H1 (cell line): ENCODE data around the gene NCLN. TPM values are rescaled to one million over a fixed set of nuclear protein-coding genes. Genes with fewer than 3 reads are reported as not detected.
"Not testable (repeated sequence)": the region's sequence is repeated elsewhere in the genome, so short reads cannot be mapped to it uniquely, and the experiment has no call there.

ENCODE experiments used
- CTCF ChIA-PET: fragments of 300-600 bp; sonication (Branson Sonifier 250); formaldehyde crosslinking; loops from one replicate; lab custom pipeline; 2021; ENCODE audit not compliant: partially characterized antibody; lab: Charles Lee
- POLR2A ChIA-PET: fragments of 300-600 bp; sonication (Branson Sonifier 250); formaldehyde crosslinking; loops from one replicate; lab custom pipeline; 2021; ENCODE audit warnings: inconsistent platforms; ENCODE audit not compliant: partially characterized antibody; lab: Charles Lee
- DNase-seq, 2 experiments: peaks; one replicate each; pipeline versions ENCODE4 v3.0.0 to v3.0.0-alpha.2; 2010 to 2022; ENCODE audit warnings: low spot score in 2 of 2, low read depth in 1 of 2, mixed read lengths in 1 of 2
- FAIRE-seq: peaks from 2 replicates; lab custom pipeline; 2011; peaks lifted over from hg19 to GRCh38; lab: Jason Lieb, UNC
- H2AFZ ChIP-seq: 2 replicates; pipeline ENCODE4 v1.8.1; 2012; ENCODE audit warnings: low read length, inconsistent platforms
- H2AK5ac ChIP-seq: 2 replicates; pipeline ENCODE4 v1.6.1; 2013; ENCODE audit warnings: low read depth, low read length
- H2BK120ac ChIP-seq: replicated peaks from 2 replicates; pipeline ENCODE3; 2013; ENCODE audit warnings: low read depth, low read length, inconsistent platforms
- H2BK12ac ChIP-seq: 2 replicates; pipeline ENCODE4 v1.6.1; 2013; ENCODE audit warnings: low read depth, low read length
- H2BK15ac ChIP-seq: 2 replicates; pipeline ENCODE4 v1.6.1; 2013; ENCODE audit warnings: low read length
- H2BK20ac ChIP-seq: 2 replicates; pipeline ENCODE4 v1.6.1; 2013; ENCODE audit warnings: low read length
- H2BK5ac ChIP-seq: 2 replicates; pipeline ENCODE4 v1.6.1; 2013; ENCODE audit warnings: low read depth, low read length
- H3K14ac ChIP-seq: 2 replicates; pipeline ENCODE4 v1.6.1; 2013; ENCODE audit warnings: inconsistent platforms; ENCODE audit not compliant: insufficient read length
- H3K18ac ChIP-seq: 2 replicates; pipeline ENCODE4 v1.6.1; 2013; ENCODE audit warnings: low read length; ENCODE audit errors: extremely low read depth
- H3K23ac ChIP-seq: 2 replicates; pipeline ENCODE4 v1.6.1; 2013; ENCODE audit warnings: inconsistent platforms; ENCODE audit not compliant: insufficient read length
- H3K23me2 ChIP-seq: 2 replicates; pipeline ENCODE4 v1.6.1; 2013; ENCODE audit warnings: low read depth, low read length
- H3K27ac ChIP-seq: 2 replicates; pipeline ENCODE4 v1.6.1; 2011; ENCODE audit warnings: low read depth, low read length, inconsistent platforms
- H3K27me3 ChIP-seq, 4 experiments: replicated peaks in 1 of 4; 1 replicate in 1 of 4; 2 replicates in 3 of 4; pipeline versions ENCODE4 v1.6.1 to v1.8.1; 2011 to 2013; ENCODE audit warnings: low read length in 3 of 4, mild to moderate bottlenecking in 3 of 4, inconsistent platforms in 2 of 4, mixed read lengths in 2 of 4, moderate library complexity in 1 of 4; ENCODE audit not compliant: control insufficient read depth in 3 of 4, insufficient read depth in 3 of 4; ENCODE audit errors: extremely low read depth in 1 of 4
- H3K36me3 ChIP-seq, 4 experiments: 2 replicates each; pipeline versions ENCODE4 v1.6.1 to v1.8.1; 2011 to 2013; ENCODE audit warnings: mild to moderate bottlenecking in 4 of 4, low read length in 3 of 4, moderate library complexity in 2 of 4, control low read depth in 1 of 4, inconsistent platforms in 1 of 4; ENCODE audit not compliant: insufficient read depth in 4 of 4, control insufficient read depth in 2 of 4
- H3K4ac ChIP-seq: replicated peaks from 2 replicates; pipeline ENCODE3; 2013; ENCODE audit warnings: low read length, low read depth, mixed read lengths, inconsistent platforms; ENCODE audit not compliant: insufficient read length
- H3K4me1 ChIP-seq, 4 experiments: replicated peaks in 1 of 4; 1 replicate in 1 of 4; 2 replicates in 3 of 4; pipeline versions ENCODE4 v1.6.1 to v1.8.1; 2011 to 2013; ENCODE audit warnings: low read length in 3 of 4, inconsistent platforms in 2 of 4, mixed read lengths in 1 of 4; ENCODE audit not compliant: insufficient read depth in 4 of 4, control insufficient read depth in 3 of 4
- H3K4me2 ChIP-seq, 2 experiments: 2 replicates each; pipeline versions ENCODE4 v1.6.1 to v1.8.1; 2011 to 2013; ENCODE audit warnings: low read depth in 2 of 2, low read length in 2 of 2, control low read depth in 1 of 2, inconsistent platforms in 1 of 2, mild to moderate bottlenecking in 1 of 2; ENCODE audit not compliant: insufficient read depth in 1 of 2
- H3K4me3 ChIP-seq, 4 experiments: fragments of 200-600, 300-600 bp in 1 of 4; sonication (generic), shearing (Covaris generic), sonication (Bioruptor Twin) in 1 of 4; 2 replicates each; pipeline versions ENCODE4 v1.5.1 to v1.8.1; 2011 to 2016; ENCODE audit warnings: low read length in 4 of 4, low read depth in 3 of 4, control low read depth in 2 of 4, inconsistent platforms in 2 of 4, mild to moderate bottlenecking in 2 of 4, mixed read lengths in 1 of 4, moderate library complexity in 1 of 4; ENCODE audit not compliant: insufficient read depth in 2 of 4; ENCODE audit errors: extremely low read depth in 1 of 4
- H3K56ac ChIP-seq: replicated peaks from 2 replicates; pipeline ENCODE3; 2013; ENCODE audit warnings: low read depth, mild to moderate bottlenecking, mixed read lengths, low read length, inconsistent platforms; ENCODE audit not compliant: insufficient read length
- H3K79me1 ChIP-seq: 2 replicates; pipeline ENCODE4 v1.6.1; 2013; ENCODE audit warnings: low read depth, low read length, control low read depth
- H3K79me2 ChIP-seq, 2 experiments: 2 replicates each; pipeline versions ENCODE4 v1.6.1 to v1.8.1; 2012 to 2013; ENCODE audit warnings: low read length in 2 of 2, mild to moderate bottlenecking in 2 of 2, inconsistent platforms in 1 of 2; ENCODE audit not compliant: insufficient read depth in 2 of 2, control insufficient read depth in 1 of 2
- H3K9ac ChIP-seq, 4 experiments: replicated peaks in 1 of 4; 1 replicate in 1 of 4; 2 replicates in 3 of 4; pipeline versions ENCODE4 v1.6.1 to v1.8.1; 2011 to 2013; ENCODE audit warnings: low read depth in 3 of 4, low read length in 3 of 4, control low read depth in 2 of 4, mild to moderate bottlenecking in 2 of 4, moderate library complexity in 2 of 4, inconsistent platforms in 1 of 4; ENCODE audit errors: extremely low read depth in 1 of 4
- H3K9me3 ChIP-seq, 2 experiments: 2 replicates each; pipeline versions ENCODE4 v1.6.1 to v1.8.1; 2012 to 2013; ENCODE audit warnings: mild to moderate bottlenecking in 2 of 2, moderate library complexity in 2 of 2, control low read depth in 1 of 2, inconsistent platforms in 1 of 2, low read depth in 1 of 2, low read length in 1 of 2, mixed read lengths in 1 of 2; ENCODE audit not compliant: insufficient read depth in 2 of 2
- H4K20me1 ChIP-seq, 2 experiments: replicated peaks in 1 of 2; 2 replicates each; pipeline versions ENCODE3 to v1.8.1; 2011 to 2013; ENCODE audit warnings: inconsistent platforms in 2 of 2, low read length in 2 of 2, mild to moderate bottlenecking in 1 of 2; ENCODE audit not compliant: insufficient read depth in 2 of 2, control insufficient read depth in 1 of 2
- H4K5ac ChIP-seq: 2 replicates; pipeline ENCODE4 v1.6.1; 2013; ENCODE audit warnings: low read length, low read depth, mixed read lengths, inconsistent platforms; ENCODE audit not compliant: insufficient read length
- H4K8ac ChIP-seq: 2 replicates; pipeline ENCODE4 v1.8.0; 2013; ENCODE audit warnings: mild to moderate bottlenecking, moderate library complexity, low read length, inconsistent platforms; ENCODE audit not compliant: insufficient read depth; ENCODE audit errors: extremely low read depth
- H4K91ac ChIP-seq: replicated peaks from 2 replicates; pipeline ENCODE3; 2013; ENCODE audit warnings: low read length, mixed read lengths, inconsistent platforms; ENCODE audit not compliant: insufficient read length
- WGBS, 2 experiments: shearing (Covaris generic) in 1 of 2; methylation state at CpG; one replicate each; pipeline versions ENCODE4 v1.1.6 to v1.1.7; 2013 to 2015; ENCODE audit warnings: low lambda C conversion rate in 2 of 2, mixed read lengths in 2 of 2, inconsistent platforms in 1 of 2, low coverage in 1 of 2, missing lambda C conversion rate in 1 of 2; ENCODE audit not compliant: insufficient replicate concordance in 2 of 2, insufficient coverage in 1 of 2, insufficient read length in 1 of 2; ENCODE audit errors: extremely low coverage in 1 of 2, missing lambda C conversion rate in 1 of 2; 5-methylcytosine and 5-hydroxymethylcytosine counted together
- polyA plus RNA-seq, 7 experiments: library from polyadenylated mRNA; depleted of rRNA in 3 of 7; stranded (reverse) in 5 of 7; unstranded in 2 of 7; fragments of >200 nt in 5 of 7; fragments of 200-250 nt in 2 of 7; gene quantifications; 1 replicate in 5 of 7; 2 replicates in 1 of 7; 4 replicates in 1 of 7; pipeline versions ENCODE4 v1.2.1 to v1.2.3, GENCODE V29; 2011 to 2013; ENCODE audit warnings: missing spikeins in 2 of 7, mixed read lengths in 2 of 7
- total RNA-seq: library from RNA; stranded (reverse); fragmentation: NEBNext Ultra II Directional; extraction: Animal tissue kit (Norgen Biotek cat#: 25700); gene quantifications from 2 replicates; pipeline ENCODE4 v1.2.1, GENCODE V29; 2021

The NCLN gene
- total and polyA plus RNA-seq, 2 of the 8 experiments (the other 6 are each of a cell fraction or from before 2014, with no cell fraction given), result 89.2 to 103 TPM

GRCh38 chr19:3235604-3236003 lies 49.9 kb downstream of the NCLN start:
- H3K23ac ChIP-seq, H3K9ac ChIP-seq, H4K91ac ChIP-seq, H3K79me2 ChIP-seq, H3K9me3 ChIP-seq, H3K14ac ChIP-seq, H3K36me3 ChIP-seq, H3K27ac ChIP-seq, H3K4me3 ChIP-seq, H2BK120ac ChIP-seq, H2BK12ac ChIP-seq, H2BK5ac ChIP-seq, H2BK15ac ChIP-seq, H2BK20ac ChIP-seq, H4K8ac ChIP-seq, DNase-seq, H3K4ac ChIP-seq, H2AFZ ChIP-seq, H2AK5ac ChIP-seq, POLR2A ChIA-PET, H4K5ac ChIP-seq, FAIRE-seq, H3K4me2 ChIP-seq, H3K27me3 ChIP-seq, H3K18ac ChIP-seq, H3K4me1 ChIP-seq, H3K79me1 ChIP-seq: not testable (repeated sequence)
- Histone ChIP-seq H3K23me2 (peaks cover 16% of the 10 kb centered on the region; the same call in 1 of the 2 replicates), H4K20me1 (peaks cover 2 to 13% of the 10 kb centered on the region in 2 experiments), H3K56ac (peak overlapping the region; percentile 77)
- CTCF ChIA-PET, result interaction anchor here (0.8 to 1.2 kb wide), 7 partner anchors 8 to 18 kb away, joined by 3 to 4 read pairs (median 3); partner anchors contain the start of gene CELF5
- 61% methylated on average over 2 of the region's 2 CpGs; no CpG with 5 or more reads in 1 of the 2 experiments for WGBS, 2 experiments
